GM12878 (cell line): ENCODE results near the gene MARVELD2. TPM values are rescaled to one million over a fixed set of nuclear protein-coding genes. Genes with fewer than 3 reads are reported as not detected.

Source experiments
- BRCA1 ChIP-seq: IDR thresholded peaks from 2 replicates; pipeline ENCODE4 v1.6.1; 2011; ENCODE audit warnings: low read depth, low read length, improper control_type of control experiment
- CHD1 ChIP-seq: IDR thresholded peaks from 2 replicates; pipeline ENCODE4 v1.6.1; 2012; ENCODE audit warnings: low read depth, low read length, improper control_type of control experiment
- CHD2 ChIP-seq: IDR thresholded peaks from 2 replicates; pipeline ENCODE4 v1.6.1; 2011; ENCODE audit warnings: low read depth, low read length, improper control_type of control experiment, borderline replicate concordance
- CREM ChIP-seq: IDR thresholded peaks from 2 replicates; pipeline ENCODE4 v1.6.1; 2014; ENCODE audit warnings: antibody characterized with exemption, low read depth
- DPF2 ChIP-seq: fragments of 450-650 bp; IDR thresholded peaks from 2 replicates; pipeline ENCODE4 v1.6.1; 2017; ENCODE audit warnings: mild to moderate bottlenecking
- E2F8 ChIP-seq: fragments of 450-650 bp; IDR thresholded peaks from 2 replicates; pipeline ENCODE4 v1.6.1; 2018; ENCODE audit warnings: mild to moderate bottlenecking, low read depth, moderate library complexity; ENCODE audit not compliant: partially characterized antibody
- HDGF ChIP-seq: fragments of 450-650 bp; IDR thresholded peaks from 2 replicates; pipeline ENCODE4 v1.6.1; 2016; ENCODE audit warnings: antibody characterized with exemption
- IRF3 ChIP-seq: fragments of 450-650 bp; IDR thresholded peaks from 2 replicates; pipeline ENCODE4 v1.6.1; 2014; ENCODE audit warnings: mild to moderate bottlenecking
- IRF4 ChIP-seq: IDR thresholded peaks from 2 replicates; pipeline ENCODE4 v1.6.1; 2011; ENCODE audit warnings: low read depth, low read length
- KDM1A ChIP-seq: fragments of 200-600 bp; sonication (generic); IDR thresholded peaks from 2 replicates; pipeline ENCODE4 v1.6.1; 2016; ENCODE audit warnings: borderline replicate concordance
- MYB ChIP-seq: fragments of 150-350 bp; IDR thresholded peaks from 2 replicates; pipeline ENCODE4 v1.6.1; 2014; ENCODE audit warnings: mild to moderate bottlenecking, low read depth, low read length, borderline replicate concordance
- NRF1 ChIP-seq: conservative IDR thresholded peaks from 2 replicates; pipeline ENCODE4 v1.6.1; 2011; ENCODE audit warnings: mild to moderate bottlenecking, low read depth, low read length, improper control_type of control experiment
- REST ChIP-seq: IDR thresholded peaks from 2 replicates; pipeline ENCODE4 v1.6.1; 2012; ENCODE audit warnings: mild to moderate bottlenecking, low read depth, low read length
- RFX5 ChIP-seq: IDR thresholded peaks from 2 replicates; pipeline ENCODE4 v1.6.1; 2011; ENCODE audit warnings: low read depth, low read length, improper control_type of control experiment
- STAT3 ChIP-seq: IDR thresholded peaks from 2 replicates; pipeline ENCODE4 v1.6.1; 2011; ENCODE audit warnings: low read depth, low read length, improper control_type of control experiment
- WRNIP1 ChIP-seq: IDR thresholded peaks from 2 replicates; pipeline ENCODE4 v1.6.1; 2011; ENCODE audit warnings: low read depth, low read length, improper control_type of control experiment, borderline replicate concordance
- ZBTB33 ChIP-seq: fragments of 450-650 bp; IDR thresholded peaks from 2 replicates; pipeline ENCODE4 v1.6.1; 2017; ENCODE audit warnings: mild to moderate bottlenecking
- polyA plus RNA-seq, 11 experiments: library from polyadenylated mRNA; depleted of rRNA in 4 of 11; unstranded in 6 of 11; stranded (reverse) in 5 of 11; fragments of >200 nt; fragmentation: Nextera tagmentation in 4 of 11; fragmentation: Illumina TruSeq in 1 of 11; extraction: Ambion mirVana in 4 of 11; extraction: Trizol in 1 of 11; gene quantifications; 1 replicate in 1 of 11; 2 replicates in 10 of 11; pipeline versions ENCODE4 v1.2.1 to v1.2.3, GENCODE V29; 2011 to 2016; ENCODE audit warnings: inconsistent platforms in 2 of 11, missing spikeins in 2 of 11, low read depth in 1 of 11
- total RNA-seq, 4 experiments: library from RNA; depleted of rRNA in 3 of 4; stranded (reverse); fragments of >200 nt in 3 of 4; fragmentation: Illumina TruSeq in 1 of 4; extraction: Trizol in 1 of 4; gene quantifications; 2 replicates each; pipeline versions ENCODE4 v1.2.1 to v1.2.3, GENCODE V29; 2013 to 2021

Gene MARVELD2
- total and polyA plus RNA-seq, 10 of the 15 experiments (the other 5 are each of a cell fraction or from before 2014, with no cell fraction given) = 0.37 to 6.2 (median 3.8) TPM

GRCh38 chr5:69374911-69375446, 39.9 kb upstream of the MARVELD2 start (continued):
- TF ChIP-seq RFX5 (no peak), E2F8 (no peak), ZBTB33 (no peak), BRCA1 (no peak), NRF1 (no peak), KDM1A (no peak), CREM (no peak), HDGF (0 out of 2 replicates have a peak, but pooled peaks have one; percentile 48), REST (no peak), MYB (no peak), DPF2 (peak; percentile 80; the same call in 1 of the 2 replicates), WRNIP1 (no peak), IRF4 (no peak), STAT3 (no peak), CHD2 (no peak), CHD1 (no peak), IRF3 (no peak)
